HepG2 (cell line): ENCODE data around the gene SH2D6. TPM values are rescaled to one million over a fixed set of nuclear protein-coding genes. Genes with fewer than 3 reads are reported as not detected.

Experiments used
- FOSL2 ChIP-seq: sonication (generic); formaldehyde crosslinking; IDR thresholded peaks from 2 replicates; pipeline ENCODE4 v1.4.0; 2020; ENCODE audit warnings: missing genetic modification reagents
- HMG20B ChIP-seq: conservative IDR thresholded peaks from 2 replicates; pipeline ENCODE4 v1.6.1; 2016; ENCODE audit warnings: missing genetic modification reagents, missing compliant biosample characterization
- IRX3 ChIP-seq: sonication (generic); formaldehyde crosslinking; IDR thresholded peaks from 2 replicates; pipeline ENCODE4 v1.8.1; 2023; ENCODE audit warnings: mild to moderate bottlenecking, low read depth, missing genetic modification reagents, borderline replicate concordance
- KDM5B ChIP-seq: sonication (generic); formaldehyde crosslinking; IDR thresholded peaks from 2 replicates; pipeline ENCODE4 v1.4.0; 2020; ENCODE audit warnings: missing genetic modification reagents, mild to moderate bottlenecking, borderline replicate concordance
- KLF15 ChIP-seq: sonication (generic); formaldehyde crosslinking; IDR thresholded peaks from 2 replicates; pipeline ENCODE4 v1.8.1; 2023; ENCODE audit warnings: borderline replicate concordance, mild to moderate bottlenecking, inconsistent platforms, missing genetic modification reagents, mixed read lengths
- RFXAP ChIP-seq: sonication (generic); formaldehyde crosslinking; IDR thresholded peaks from 2 replicates; pipeline ENCODE4 v1.4.0; 2020; ENCODE audit warnings: missing genetic modification reagents, borderline replicate concordance
- SMARCE1 ChIP-seq: fragments of 450-650 bp; IDR thresholded peaks from 2 replicates; pipeline ENCODE4 v1.6.1; 2017; ENCODE audit warnings: borderline replicate concordance
- TAF1 ChIP-seq: sonication (generic); formaldehyde crosslinking; IDR thresholded peaks from 2 replicates; pipeline ENCODE4 v1.4.0; 2020; ENCODE audit warnings: missing genetic modification reagents
- TAF15 ChIP-seq: fragments of 200-400 bp; formaldehyde crosslinking; IDR thresholded peaks from one replicate; pipeline ENCODE4 v1.6.1; 2018; ENCODE audit warnings: mild to moderate bottlenecking, low read depth, low read length; ENCODE audit not compliant: poor library complexity, severe bottlenecking
- XRCC5 ChIP-seq: fragments of 200-400 bp; formaldehyde crosslinking; optimal IDR thresholded peaks from 2 replicates; pipeline ENCODE3; 2017; ENCODE audit warnings: mild to moderate bottlenecking, low read length
- ZNF235 ChIP-seq: sonication (generic); formaldehyde crosslinking; IDR thresholded peaks from 2 replicates; pipeline ENCODE4 v1.8.1; 2023; ENCODE audit warnings: mild to moderate bottlenecking, missing genetic modification reagents, borderline replicate concordance
- ZNF460 ChIP-seq: sonication (generic); formaldehyde crosslinking; IDR thresholded peaks from 2 replicates; pipeline ENCODE4 v1.5.1; 2020; ENCODE audit warnings: missing genetic modification reagents, mild to moderate bottlenecking, borderline replicate concordance
- ZNF552 ChIP-seq: sonication (generic); formaldehyde crosslinking; IDR thresholded peaks from 2 replicates; pipeline ENCODE4 v1.9.0; 2022; ENCODE audit warnings: missing genetic modification reagents, mild to moderate bottlenecking, borderline replicate concordance
- ZNF644 ChIP-seq: IDR thresholded peaks from 2 replicates; pipeline ENCODE4 v1.6.1; 2016; ENCODE audit warnings: low read depth
- polyA plus RNA-seq, 8 experiments: library from polyadenylated mRNA; depleted of rRNA in 3 of 8; stranded (reverse) in 7 of 8; unstranded in 1 of 8; fragments of >200 nt; fragmentation: Illumina TruSeq in 4 of 8; extraction: Trizol in 4 of 8; gene quantifications; 2 replicates each; pipeline versions ENCODE4 v1.2.1 to v1.2.3, GENCODE V29; 2011 to 2016; ENCODE audit warnings: low read depth in 4 of 8, missing spikeins in 1 of 8, mixed read lengths in 1 of 8; ENCODE audit not compliant: insufficient read depth in 1 of 8
- total RNA-seq, 5 experiments: library from RNA; depleted of rRNA; stranded (reverse); fragments of >200 nt; fragmentation: Illumina TruSeq; extraction: Trizol; gene quantifications; 2 replicates each; pipeline ENCODE4 v1.2.3, GENCODE V29; 2016; ENCODE audit warnings: low read depth in 1 of 5
- TF ChIP-seq, protein P1 (sequence below): sonication (generic); formaldehyde crosslinking; IDR thresholded peaks from 2 replicates; pipeline ENCODE4 v1.5.0; 2020; ENCODE audit warnings: mild to moderate bottlenecking, missing genetic modification reagents, moderate library complexity
- TF ChIP-seq, protein P2 (sequence below): IDR thresholded peaks from 2 replicates; pipeline ENCODE4 v1.6.1; 2016; ENCODE audit warnings: low read depth, missing genetic modification reagents, missing compliant biosample characterization
- TF ChIP-seq, protein P3 (sequence below): sonication (generic); formaldehyde crosslinking; IDR thresholded peaks from 2 replicates; pipeline ENCODE4 v1.5.1; 2020; ENCODE audit warnings: mild to moderate bottlenecking, missing genetic modification reagents, moderate library complexity

The SH2D6 gene
- total and polyA plus RNA-seq, 2 of the 13 experiments (the other 11 are each of a cell fraction or from before 2014, with no cell fraction given), result 0.11 to 0.26 TPM

DNA sequence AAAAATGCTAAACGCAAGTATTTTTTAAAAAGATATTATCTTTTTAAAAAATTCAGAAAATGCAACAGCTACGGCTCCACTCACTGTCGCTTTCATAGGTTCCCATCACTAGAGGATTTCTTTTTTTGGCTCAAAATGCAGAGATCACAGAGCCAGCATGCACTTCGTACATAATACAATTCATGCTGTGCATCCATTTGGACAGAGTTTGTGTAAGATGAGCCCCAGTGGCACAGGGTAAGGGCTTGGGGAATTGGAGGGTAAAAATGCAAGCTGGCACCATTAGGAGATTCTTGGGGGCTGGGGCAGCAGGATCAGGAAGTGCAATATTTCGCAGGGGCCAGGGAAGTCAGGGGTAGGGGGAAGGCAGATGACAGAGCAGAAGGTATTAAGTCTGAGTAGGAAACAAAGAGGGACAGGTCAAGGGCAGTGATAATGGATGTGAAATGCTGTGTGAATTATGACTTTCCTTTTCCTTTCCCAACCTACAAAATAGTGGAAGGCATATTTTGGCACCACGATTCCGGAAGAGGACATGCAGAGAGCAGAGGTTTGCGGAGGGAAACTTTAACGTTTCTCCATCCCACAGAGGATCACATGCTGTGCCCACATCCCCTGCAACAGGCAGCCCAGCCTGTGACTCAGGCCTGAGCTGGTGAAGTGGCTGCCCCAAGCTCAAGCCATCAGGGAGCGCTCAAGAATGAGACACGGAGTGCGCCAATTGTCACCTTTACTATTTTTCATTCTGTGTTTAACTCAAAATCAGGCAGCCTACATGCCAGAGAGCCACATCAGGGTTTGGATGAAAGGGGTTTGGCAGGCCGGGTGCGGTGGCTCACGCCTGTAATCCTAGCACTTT, 13.1 kb upstream of the SH2D6 start (continued):
- TF ChIP-seq, protein P1, sequence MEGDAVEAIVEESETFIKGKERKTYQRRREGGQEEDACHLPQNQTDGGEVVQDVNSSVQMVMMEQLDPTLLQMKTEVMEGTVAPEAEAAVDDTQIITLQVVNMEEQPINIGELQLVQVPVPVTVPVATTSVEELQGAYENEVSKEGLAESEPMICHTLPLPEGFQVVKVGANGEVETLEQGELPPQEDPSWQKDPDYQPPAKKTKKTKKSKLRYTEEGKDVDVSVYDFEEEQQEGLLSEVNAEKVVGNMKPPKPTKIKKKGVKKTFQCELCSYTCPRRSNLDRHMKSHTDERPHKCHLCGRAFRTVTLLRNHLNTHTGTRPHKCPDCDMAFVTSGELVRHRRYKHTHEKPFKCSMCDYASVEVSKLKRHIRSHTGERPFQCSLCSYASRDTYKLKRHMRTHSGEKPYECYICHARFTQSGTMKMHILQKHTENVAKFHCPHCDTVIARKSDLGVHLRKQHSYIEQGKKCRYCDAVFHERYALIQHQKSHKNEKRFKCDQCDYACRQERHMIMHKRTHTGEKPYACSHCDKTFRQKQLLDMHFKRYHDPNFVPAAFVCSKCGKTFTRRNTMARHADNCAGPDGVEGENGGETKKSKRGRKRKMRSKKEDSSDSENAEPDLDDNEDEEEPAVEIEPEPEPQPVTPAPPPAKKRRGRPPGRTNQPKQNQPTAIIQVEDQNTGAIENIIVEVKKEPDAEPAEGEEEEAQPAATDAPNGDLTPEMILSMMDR, result peak; percentile 21; the same call in 1 of the 2 replicates
- TF ChIP-seq HMG20B (CRISPR knock-in tag) (no peak), ZNF552 (CRISPR knock-in tag) (no peak), ZNF644 (CRISPR knock-in tag) (no peak), KLF15 (no peak), TAF15 (no peak), TAF1 (CRISPR knock-in tag) (0 out of 2 replicates have a peak, but pooled peaks have one; percentile 7), ZNF460 (peak; percentile 70; the same call in 1 of the 2 replicates), XRCC5 (no peak), KDM5B (CRISPR knock-in tag) (0 out of 2 replicates have a peak, but pooled peaks have one; percentile 58), ZNF235 (CRISPR knock-in tag) (no peak), FOSL2 (CRISPR knock-in tag) (no peak), SMARCE1 (no peak), RFXAP (no peak), IRX3 (CRISPR knock-in tag) (no peak)
- TF ChIP-seq, protein P2, sequence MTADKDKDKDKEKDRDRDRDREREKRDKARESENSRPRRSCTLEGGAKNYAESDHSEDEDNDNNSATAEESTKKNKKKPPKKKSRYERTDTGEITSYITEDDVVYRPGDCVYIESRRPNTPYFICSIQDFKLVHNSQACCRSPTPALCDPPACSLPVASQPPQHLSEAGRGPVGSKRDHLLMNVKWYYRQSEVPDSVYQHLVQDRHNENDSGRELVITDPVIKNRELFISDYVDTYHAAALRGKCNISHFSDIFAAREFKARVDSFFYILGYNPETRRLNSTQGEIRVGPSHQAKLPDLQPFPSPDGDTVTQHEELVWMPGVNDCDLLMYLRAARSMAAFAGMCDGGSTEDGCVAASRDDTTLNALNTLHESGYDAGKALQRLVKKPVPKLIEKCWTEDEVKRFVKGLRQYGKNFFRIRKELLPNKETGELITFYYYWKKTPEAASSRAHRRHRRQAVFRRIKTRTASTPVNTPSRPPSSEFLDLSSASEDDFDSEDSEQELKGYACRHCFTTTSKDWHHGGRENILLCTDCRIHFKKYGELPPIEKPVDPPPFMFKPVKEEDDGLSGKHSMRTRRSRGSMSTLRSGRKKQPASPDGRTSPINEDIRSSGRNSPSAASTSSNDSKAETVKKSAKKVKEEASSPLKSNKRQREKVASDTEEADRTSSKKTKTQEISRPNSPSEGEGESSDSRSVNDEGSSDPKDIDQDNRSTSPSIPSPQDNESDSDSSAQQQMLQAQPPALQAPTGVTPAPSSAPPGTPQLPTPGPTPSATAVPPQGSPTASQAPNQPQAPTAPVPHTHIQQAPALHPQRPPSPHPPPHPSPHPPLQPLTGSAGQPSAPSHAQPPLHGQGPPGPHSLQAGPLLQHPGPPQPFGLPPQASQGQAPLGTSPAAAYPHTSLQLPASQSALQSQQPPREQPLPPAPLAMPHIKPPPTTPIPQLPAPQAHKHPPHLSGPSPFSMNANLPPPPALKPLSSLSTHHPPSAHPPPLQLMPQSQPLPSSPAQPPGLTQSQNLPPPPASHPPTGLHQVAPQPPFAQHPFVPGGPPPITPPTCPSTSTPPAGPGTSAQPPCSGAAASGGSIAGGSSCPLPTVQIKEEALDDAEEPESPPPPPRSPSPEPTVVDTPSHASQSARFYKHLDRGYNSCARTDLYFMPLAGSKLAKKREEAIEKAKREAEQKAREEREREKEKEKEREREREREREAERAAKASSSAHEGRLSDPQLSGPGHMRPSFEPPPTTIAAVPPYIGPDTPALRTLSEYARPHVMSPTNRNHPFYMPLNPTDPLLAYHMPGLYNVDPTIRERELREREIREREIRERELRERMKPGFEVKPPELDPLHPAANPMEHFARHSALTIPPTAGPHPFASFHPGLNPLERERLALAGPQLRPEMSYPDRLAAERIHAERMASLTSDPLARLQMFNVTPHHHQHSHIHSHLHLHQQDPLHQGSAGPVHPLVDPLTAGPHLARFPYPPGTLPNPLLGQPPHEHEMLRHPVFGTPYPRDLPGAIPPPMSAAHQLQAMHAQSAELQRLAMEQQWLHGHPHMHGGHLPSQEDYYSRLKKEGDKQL (CRISPR knock-in tag), result no peak
- TF ChIP-seq, protein P3, sequence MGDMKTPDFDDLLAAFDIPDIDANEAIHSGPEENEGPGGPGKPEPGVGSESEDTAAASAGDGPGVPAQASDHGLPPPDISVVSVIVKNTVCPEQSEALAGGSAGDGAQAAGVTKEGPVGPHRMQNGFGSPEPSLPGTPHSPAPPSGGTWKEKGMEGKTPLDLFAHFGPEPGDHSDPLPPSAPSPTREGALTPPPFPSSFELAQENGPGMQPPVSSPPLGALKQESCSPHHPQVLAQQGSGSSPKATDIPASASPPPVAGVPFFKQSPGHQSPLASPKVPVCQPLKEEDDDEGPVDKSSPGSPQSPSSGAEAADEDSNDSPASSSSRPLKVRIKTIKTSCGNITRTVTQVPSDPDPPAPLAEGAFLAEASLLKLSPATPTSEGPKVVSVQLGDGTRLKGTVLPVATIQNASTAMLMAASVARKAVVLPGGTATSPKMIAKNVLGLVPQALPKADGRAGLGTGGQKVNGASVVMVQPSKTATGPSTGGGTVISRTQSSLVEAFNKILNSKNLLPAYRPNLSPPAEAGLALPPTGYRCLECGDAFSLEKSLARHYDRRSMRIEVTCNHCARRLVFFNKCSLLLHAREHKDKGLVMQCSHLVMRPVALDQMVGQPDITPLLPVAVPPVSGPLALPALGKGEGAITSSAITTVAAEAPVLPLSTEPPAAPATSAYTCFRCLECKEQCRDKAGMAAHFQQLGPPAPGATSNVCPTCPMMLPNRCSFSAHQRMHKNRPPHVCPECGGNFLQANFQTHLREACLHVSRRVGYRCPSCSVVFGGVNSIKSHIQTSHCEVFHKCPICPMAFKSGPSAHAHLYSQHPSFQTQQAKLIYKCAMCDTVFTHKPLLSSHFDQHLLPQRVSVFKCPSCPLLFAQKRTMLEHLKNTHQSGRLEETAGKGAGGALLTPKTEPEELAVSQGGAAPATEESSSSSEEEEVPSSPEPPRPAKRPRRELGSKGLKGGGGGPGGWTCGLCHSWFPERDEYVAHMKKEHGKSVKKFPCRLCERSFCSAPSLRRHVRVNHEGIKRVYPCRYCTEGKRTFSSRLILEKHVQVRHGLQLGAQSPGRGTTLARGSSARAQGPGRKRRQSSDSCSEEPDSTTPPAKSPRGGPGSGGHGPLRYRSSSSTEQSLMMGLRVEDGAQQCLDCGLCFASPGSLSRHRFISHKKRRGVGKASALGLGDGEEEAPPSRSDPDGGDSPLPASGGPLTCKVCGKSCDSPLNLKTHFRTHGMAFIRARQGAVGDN (CRISPR knock-in tag), result peak; percentile 54
